Inflammatory macrophage (primary cell): ENCODE data around the gene NSMF.
A peak's percentile ranks its signal among the peaks of the same experiment; 100 is the strongest.

Experiments
- DNase-seq, 2 donors: peaks; one replicate each; pipeline ENCODE4 v3.0.0-alpha.2; 2020 to 2022

The NSMF gene

DNA sequence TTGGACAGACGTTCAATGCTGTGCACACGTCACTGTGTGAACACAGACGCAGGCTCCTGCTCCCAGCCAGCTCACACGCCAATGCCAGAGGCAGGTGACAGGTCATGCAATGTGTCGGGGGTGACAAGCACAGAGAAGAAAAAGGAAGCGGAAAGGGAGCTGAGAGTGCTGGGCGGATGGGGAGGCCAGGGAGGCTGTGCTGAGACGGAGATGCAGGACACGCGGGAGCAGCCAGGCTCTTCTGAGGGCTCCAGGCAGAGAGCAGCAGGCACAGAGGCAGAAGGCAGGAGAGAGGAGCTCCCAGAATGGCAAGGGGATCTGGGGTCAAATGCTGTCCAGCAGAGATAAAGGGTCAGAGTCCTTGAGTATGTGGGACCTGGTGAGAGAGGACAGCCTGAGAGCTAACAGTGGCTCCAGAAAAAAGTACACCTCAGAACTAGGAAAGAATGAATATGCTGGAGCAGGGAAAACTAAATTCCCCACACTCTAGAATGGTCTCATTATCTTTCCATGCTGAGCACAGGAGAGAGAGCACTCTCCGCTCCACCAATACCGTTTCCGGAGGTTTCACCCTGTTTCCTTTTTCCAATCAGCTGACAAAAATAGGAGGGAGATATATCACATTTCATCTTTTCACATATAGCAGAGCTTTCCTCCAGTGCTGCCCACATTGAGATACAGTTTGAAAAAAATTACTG lies 32.8 kb upstream of the NSMF start:
- no peak for DNase-seq

- no peak for DNase-seq
Observed at GRCh38 chr9:137490532-137491186, 31.5 kb upstream of the NSMF start.

DNA sequence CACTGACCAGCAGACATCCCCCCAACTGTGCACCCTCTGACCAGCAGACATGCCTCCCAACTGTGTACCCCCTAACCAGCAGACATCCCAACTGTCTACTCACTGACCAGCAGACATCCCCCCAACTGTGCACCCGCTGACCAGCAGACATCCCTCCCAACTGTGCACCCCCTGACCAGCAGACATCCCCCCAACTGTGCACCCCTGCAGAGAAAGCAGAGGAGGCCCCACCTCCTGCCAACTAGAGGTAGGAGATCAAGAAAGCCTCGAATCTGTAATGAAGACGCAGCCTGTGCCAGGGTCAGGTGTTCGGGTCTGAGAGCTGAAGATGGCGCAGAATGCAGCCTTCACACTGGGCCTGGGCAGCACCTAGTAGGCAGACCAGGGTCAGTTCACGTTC lies 29.8 kb upstream of the NSMF start:
- no peak for DNase-seq

DNA sequence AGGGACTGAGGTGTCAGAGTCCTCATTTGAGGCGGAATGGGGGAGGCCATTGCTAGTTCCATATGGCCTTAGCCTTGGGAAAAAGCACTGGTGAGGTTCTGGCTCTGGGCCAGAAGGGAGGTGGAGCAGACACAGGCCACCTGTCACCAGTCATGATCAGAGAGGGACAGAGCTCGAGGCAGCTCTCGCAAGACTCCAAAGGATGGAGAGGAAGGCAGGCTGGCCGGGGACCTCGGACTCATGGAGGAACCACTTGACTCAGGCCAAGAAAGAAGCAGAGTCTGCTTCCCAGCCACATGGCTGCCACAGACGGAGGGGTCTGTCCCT lies 29.2 kb upstream of the NSMF start:
- DNase-seq, result no peak

DNA sequence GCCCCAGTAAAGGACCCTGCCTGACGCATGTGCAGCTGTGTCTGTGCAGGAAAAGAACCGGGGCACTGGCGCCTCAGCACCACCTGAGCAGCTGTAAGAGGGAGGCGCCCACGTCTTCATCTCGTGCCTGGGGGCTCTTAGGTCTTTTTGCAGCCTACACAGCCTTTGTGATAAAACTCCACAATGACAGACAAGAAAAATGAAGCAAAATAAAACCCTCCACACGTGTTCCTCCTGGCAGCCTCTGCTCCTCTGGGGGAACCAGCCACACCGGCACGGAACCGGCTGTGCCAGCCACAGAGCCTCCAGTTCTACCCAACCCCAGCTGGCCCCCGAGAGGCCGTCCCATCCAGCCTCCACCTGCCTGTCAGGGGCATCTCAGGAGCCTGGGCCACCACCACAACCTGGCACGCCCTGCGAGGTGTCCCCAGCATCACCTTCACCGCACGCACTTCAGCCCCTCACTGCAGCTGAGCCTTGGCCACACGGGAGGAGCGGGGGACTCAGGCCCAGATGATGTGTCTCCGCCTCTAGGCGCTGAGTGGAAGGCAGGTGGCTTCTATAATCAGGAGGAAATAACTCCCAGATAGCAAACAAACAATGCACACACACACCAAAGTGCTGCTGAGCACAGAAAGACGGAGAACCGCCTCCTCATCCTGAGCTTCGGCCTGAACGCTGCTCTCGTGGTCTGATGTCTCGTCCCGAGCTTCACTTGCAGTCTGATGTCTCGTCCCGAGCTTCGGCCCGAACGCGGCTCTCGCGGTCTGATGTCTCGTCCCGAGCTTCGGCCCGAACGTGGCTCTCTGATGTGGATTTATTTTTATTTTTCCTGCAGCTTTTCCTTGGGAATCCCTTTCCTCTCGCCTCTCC lies 28.6 kb upstream of the NSMF start:
- DNase-seq, result no peak

- no peak for DNase-seq
Observed at GRCh38 chr9:137486545-137487453, 27.7 kb upstream of the NSMF start.

DNA sequence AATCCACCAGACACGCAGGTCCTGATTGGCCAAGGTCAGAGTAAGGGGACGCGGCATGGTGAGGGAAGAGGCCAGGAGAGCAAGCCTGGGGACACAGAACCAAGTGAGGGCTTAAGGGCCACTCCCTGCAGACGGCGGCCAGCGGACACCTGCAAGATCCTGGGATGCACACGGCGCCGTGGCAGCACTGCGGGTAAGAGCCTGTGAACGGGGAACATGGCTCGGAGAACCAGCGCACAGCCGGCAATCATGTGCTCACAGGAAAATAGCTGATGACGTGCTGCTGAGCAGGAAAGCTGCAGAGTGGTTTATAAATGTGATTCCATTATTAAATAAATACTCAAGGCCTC lies 27.0 kb upstream of the NSMF start:
- no peak for DNase-seq

DNA sequence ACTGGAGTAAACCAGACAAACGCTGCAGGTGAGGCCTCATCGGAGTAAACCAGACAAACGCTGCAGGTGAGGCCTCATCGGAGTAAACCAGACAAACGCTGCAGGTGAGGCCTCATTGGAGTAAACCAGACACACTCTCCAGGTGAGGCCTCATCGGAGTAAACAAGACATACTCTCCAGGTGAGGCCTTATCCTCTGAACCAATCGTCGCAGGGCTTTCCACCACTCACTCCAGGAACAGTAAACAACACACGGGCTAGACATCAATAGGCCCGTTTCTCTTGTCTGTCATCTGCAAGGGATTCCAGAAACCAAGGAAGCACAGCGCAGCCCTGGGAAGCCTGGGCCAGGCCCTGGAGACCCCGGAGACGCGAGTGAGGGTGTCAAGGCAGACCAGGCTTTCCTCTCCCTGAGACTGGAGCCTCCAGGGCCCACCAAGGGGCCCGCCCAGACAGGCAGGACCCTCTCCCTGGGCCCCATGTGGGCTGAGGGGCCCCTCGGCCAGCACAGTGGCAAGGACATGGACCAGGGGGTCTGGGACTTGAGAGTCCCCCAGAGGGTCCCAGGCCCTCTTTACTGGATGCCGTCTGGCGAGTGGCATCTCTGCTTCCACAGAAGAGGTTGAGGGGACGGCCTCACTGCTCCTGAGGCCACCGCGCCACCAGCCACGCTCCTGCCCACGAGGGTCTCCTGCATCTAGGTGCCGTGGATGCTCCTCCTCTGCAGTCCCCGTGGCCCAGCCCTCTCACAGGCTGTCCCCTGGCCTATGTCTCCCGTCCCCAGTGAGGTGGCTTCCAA lies 26.4 kb upstream of the NSMF start:
- no peak for DNase-seq

- DNase-seq, result no peak
Observed at GRCh38 chr9:137484551-137485315, 25.6 kb upstream of the NSMF start.

GRCh38 chr9:137482094-137482781 lies 23.1 kb upstream of the NSMF start:
- DNase-seq, result peak; percentile 85 to 95

DNA sequence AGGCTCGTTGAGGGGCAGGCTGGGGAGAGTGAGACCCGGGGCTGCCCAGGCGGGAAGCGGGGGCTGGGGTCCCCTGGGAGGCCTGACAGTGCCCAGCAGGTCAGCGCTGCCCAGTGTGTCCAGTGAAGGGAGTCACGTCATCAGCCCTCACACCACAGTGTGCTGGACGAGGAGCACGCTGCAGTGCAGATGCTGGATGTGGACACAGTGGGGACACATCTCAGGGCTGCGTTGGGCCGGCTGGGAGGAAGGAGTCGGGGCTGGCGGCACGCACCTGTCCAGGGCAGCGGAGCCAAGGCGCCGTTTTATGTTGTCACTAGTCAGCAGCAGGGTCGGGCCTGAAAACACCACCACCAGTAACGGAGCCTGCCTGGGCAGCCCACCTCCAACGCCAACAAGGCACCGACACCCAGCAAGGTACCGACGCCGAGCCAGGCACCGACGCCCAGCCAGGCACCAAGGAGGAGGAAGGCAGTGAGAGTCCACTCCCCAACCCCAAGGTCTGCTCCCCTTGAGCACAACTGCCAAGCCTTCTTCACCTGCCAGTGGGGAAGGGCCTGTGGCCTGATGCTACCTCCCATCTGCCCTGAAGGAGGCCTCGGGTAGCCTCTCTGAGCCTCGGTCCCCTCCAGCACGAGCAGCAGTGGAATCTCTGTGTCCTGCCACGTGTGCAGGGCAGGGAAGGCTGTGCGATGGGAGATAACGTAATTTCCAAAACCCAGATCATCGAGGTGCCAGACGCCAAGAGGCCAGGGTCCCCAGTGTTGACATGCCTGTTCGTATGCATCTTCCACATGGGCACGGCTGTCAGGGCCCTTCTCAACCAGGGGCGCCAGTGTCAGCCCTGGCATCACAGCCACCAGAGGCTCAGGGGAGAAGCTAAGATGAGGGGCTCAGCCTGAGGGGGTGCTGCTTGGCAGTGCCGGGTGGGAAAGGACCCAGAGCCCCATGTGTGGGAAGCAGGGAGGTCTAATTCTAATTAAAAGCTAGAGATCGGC lies 21.9 kb upstream of the NSMF start:
- DNase-seq, result no peak

GRCh38 chr9:137479892-137480685 lies 21.0 kb upstream of the NSMF start:
- no peak for DNase-seq

- DNase-seq, result no peak
Observed at GRCh38 chr9:137478962-137479861, 20.1 kb upstream of the NSMF start.

- no peak for DNase-seq
Observed at GRCh38 chr9:137478613-137478961, 19.5 kb upstream of the NSMF start.

DNA sequence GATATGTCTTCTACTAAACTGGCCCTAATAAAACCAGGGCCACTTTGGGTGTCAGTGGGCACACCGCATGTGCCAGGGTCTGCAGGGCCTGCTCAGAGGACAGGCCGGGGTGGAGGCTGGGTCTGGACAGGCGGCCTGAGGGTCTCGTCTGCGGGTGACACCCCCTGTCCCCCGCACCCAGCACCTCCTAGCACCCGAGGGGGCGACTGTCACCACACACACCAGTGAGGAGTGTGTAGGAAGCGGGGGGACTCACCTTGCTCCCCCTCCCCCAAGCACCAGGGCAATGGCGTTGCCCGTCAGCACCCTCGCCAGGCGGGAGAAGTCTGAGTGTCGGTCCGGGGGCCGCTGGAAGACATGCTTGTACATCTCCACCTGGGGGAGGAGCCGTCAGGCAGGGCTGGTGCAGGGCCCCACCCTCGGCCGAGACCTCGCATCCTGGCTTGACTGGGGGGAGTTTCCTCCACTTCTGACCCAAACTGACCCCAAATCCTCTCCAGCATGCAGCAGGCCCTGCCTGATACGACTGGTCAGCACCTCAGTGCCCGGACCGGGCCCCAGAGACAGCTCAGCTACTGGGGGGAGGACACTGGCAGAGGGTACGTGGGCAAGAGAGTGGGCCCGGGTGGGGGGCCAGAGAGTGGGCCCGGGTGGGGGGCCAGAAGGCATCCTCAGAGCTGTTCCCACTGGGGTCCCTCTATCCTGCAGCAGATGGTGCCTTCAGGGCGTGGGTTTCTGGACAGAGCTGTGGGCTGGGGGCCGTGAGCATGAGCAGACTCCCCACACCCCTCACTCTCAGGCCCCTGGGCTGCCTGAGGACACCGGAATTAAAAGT lies 18.9 kb upstream of the NSMF start:
- DNase-seq, result no peak

DNA sequence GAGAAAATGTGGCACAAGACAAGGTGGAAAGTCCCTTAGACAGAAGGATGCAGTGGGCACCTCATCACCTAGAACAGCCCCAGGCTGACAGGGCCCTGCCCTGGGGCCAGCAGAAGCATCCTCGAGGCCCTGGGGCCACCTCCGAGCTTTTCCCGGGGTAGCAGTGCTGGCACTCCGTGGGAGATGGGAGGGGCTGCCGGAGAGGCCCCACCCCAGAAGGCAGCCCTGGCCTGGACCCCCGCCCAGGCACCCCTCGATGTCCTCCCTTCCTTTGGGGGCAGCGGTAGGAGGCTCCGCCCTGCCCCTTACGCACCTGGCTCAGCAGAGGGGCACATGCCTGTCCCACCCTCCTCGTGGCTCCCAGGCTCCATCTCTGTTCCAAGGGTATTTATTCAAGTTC lies 17.7 kb upstream of the NSMF start:
- DNase-seq, result no peak
